ENCODE data around the gene MED26. TPM values are rescaled to one million over a fixed set of nuclear protein-coding genes. Genes with fewer than 3 reads are reported as not detected.

MED26 gene
- total RNA-seq, 1 experiment from 2014 or later: 15.6 TPM

DNA sequence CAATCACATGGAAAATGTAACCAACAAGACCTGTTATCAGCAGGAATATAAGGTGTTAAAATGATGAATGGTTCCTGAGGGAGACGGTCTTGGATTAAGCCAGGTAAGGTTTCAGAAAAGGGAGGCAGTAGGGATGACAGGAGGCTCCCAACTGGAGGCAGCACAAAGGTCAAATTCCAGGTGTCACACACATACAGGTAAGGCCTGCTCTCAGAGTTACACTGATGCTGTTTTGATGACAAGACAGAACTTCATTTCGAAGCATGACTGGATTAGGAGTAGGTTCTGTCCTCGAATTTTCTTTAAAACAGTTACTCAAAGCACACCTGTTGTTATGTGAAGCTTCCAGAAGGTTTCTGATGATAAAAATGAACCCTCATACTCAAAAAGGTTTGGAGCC, 7.4 kb downstream of the MED26 start:
- DNase-seq (ENCODE audit: low spot score): no peak
- Histone ChIP-seq H3K27me3 (replicated peaks; ENCODE audit: insufficient read depth, low read depth, low read length, poor library complexity) (no peaks in the 10 kb centered on the region), H3K36me3 (ENCODE audit: insufficient read depth, low read length, poor library complexity, severe bottlenecking) (no peaks in the 10 kb centered on the region), H3K4me3 (ENCODE audit: low read depth, low read length, poor library complexity, severe bottlenecking) (no peak overlapping the region), H3K9me3 (ENCODE audit: low read depth, low read length, poor library complexity, severe bottlenecking) (no peaks in the 10 kb centered on the region), H3K27ac (ENCODE audit: low read depth, low read length, poor library complexity, severe bottlenecking) (no peak overlapping the region), H3K4me1 (ENCODE audit: insufficient read depth, low read length, poor library complexity, severe bottlenecking) (no peaks in the 10 kb centered on the region)
- TF ChIP-seq, protein P1, sequence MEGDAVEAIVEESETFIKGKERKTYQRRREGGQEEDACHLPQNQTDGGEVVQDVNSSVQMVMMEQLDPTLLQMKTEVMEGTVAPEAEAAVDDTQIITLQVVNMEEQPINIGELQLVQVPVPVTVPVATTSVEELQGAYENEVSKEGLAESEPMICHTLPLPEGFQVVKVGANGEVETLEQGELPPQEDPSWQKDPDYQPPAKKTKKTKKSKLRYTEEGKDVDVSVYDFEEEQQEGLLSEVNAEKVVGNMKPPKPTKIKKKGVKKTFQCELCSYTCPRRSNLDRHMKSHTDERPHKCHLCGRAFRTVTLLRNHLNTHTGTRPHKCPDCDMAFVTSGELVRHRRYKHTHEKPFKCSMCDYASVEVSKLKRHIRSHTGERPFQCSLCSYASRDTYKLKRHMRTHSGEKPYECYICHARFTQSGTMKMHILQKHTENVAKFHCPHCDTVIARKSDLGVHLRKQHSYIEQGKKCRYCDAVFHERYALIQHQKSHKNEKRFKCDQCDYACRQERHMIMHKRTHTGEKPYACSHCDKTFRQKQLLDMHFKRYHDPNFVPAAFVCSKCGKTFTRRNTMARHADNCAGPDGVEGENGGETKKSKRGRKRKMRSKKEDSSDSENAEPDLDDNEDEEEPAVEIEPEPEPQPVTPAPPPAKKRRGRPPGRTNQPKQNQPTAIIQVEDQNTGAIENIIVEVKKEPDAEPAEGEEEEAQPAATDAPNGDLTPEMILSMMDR (conservative IDR thresholded peaks at IDR 0.05; ENCODE audit: low read depth, low read length): no peak
- no peak for TF ChIP-seq EZH2 (IDR thresholded peaks at IDR 0.05; ENCODE audit: borderline replicate concordance, low read depth, low read length, poor library complexity, severe bottlenecking)
- BruUV-seq (replicated peaks): no TSS peak
- intact Hi-C loops (cut with micrococcal nuclease; ENCODE audit: unreplicated experiment): no loop called here
- ChIA-PET POLR2A (ENCODE audit: low non-redundant PET) (no interaction called here), CTCF (no interaction called here)

DNA sequence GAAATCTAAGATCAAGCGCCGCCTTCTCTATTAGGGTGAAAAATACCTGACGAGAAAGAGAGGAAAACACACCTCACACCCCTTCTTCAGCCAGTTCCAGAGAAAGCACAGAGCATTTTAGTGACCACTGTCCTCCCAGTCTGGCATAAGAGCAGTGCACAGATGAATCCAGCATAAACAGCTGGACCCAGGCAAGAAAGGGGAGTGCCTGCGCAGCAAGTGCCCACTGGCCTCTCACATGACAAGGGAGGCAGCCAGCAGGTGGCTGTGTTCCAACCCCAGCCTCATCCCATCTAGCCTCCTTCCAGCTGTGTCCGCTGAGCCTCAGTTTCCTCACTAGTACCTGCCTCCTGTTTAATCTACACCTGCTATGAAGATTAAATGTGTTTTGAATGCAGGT, 8.0 kb downstream of the MED26 start:
- no peaks in the 10 kb centered on the region for H3K4me1 ChIP-seq (ENCODE audit: insufficient read depth, low read length, poor library complexity, severe bottlenecking)
- ChIA-PET CTCF (no interaction called here), POLR2A (ENCODE audit: low non-redundant PET) (no interaction called here)
- BruUV-seq (replicated peaks): no TSS peak
- H3K9me3 ChIP-seq (ENCODE audit: low read depth, low read length, poor library complexity, severe bottlenecking): no peaks in the 10 kb centered on the region
- no peak for DNase-seq (ENCODE audit: low spot score)
- no peaks in the 10 kb centered on the region for H3K27me3 ChIP-seq (replicated peaks; ENCODE audit: insufficient read depth, low read depth, low read length, poor library complexity)
- intact Hi-C loops (cut with micrococcal nuclease; ENCODE audit: unreplicated experiment): no loop called here
- TF ChIP-seq, protein P1 (conservative IDR thresholded peaks at IDR 0.05; ENCODE audit: low read depth, low read length): no peak
- no peak for TF ChIP-seq EZH2 (IDR thresholded peaks at IDR 0.05; ENCODE audit: borderline replicate concordance, low read depth, low read length, poor library complexity, severe bottlenecking)
- H3K27ac ChIP-seq (ENCODE audit: low read depth, low read length, poor library complexity, severe bottlenecking): no peak overlapping the region
- no peak overlapping the region for H3K4me3 ChIP-seq (ENCODE audit: low read depth, low read length, poor library complexity, severe bottlenecking)
- no peaks in the 10 kb centered on the region for H3K36me3 ChIP-seq (ENCODE audit: insufficient read depth, low read length, poor library complexity, severe bottlenecking)

DNA sequence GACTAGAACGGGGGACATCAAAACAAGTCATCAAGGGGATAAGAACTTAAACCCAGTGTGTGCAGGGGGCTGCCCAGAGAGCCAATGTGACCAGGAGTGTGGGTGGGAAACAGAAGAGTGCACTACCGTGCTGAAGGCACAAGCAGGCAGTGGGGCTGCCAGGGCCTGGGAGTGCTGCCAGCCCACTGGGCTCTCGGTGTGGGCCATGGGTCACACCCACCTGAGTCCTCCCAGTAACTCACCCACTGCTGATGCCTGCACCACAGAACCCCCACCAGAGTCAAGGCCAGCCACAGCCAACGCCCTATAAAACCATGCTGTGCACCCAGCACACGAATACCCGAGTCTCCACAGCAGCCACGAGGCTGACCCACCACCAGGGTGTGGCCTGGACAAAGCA, 8.5 kb downstream of the MED26 start:
- Histone ChIP-seq H3K4me1 (ENCODE audit: insufficient read depth, low read length, poor library complexity, severe bottlenecking) (no peaks in the 10 kb centered on the region), H3K4me3 (ENCODE audit: low read depth, low read length, poor library complexity, severe bottlenecking) (no peak overlapping the region), H3K36me3 (ENCODE audit: insufficient read depth, low read length, poor library complexity, severe bottlenecking) (no peaks in the 10 kb centered on the region), H3K9me3 (ENCODE audit: low read depth, low read length, poor library complexity, severe bottlenecking) (no peaks in the 10 kb centered on the region), H3K27ac (ENCODE audit: low read depth, low read length, poor library complexity, severe bottlenecking) (no peak overlapping the region), H3K27me3 (replicated peaks; ENCODE audit: insufficient read depth, low read depth, low read length, poor library complexity) (no peaks in the 10 kb centered on the region)
- no peak for DNase-seq (ENCODE audit: low spot score)
- ChIA-PET CTCF (no interaction called here), POLR2A (ENCODE audit: low non-redundant PET) (no interaction called here)
- TF ChIP-seq, protein P1 (conservative IDR thresholded peaks at IDR 0.05; ENCODE audit: low read depth, low read length): no peak
- TF ChIP-seq EZH2 (IDR thresholded peaks at IDR 0.05; ENCODE audit: borderline replicate concordance, low read depth, low read length, poor library complexity, severe bottlenecking): no peak
- intact Hi-C loops (cut with micrococcal nuclease; ENCODE audit: unreplicated experiment): no loop called here
- no TSS peak for BruUV-seq (replicated peaks)

Measured in A673 (cell line).